ENCODE data around the gene SIPA1L3.

SIPA1L3 gene

GRCh38 chr19:38093154-38093553, 186.1 kb downstream of the SIPA1L3 start:
- H3K36me3 ChIP-seq (ENCODE audit: control insufficient read depth, insufficient read depth, low read length): peaks cover 5% of the 10 kb centered on the region
- H3K9me3 ChIP-seq (ENCODE audit: control insufficient read depth, low read length): no peaks in the 10 kb centered on the region
- H3K4me3 ChIP-seq (ENCODE audit: extremely low read depth, insufficient read depth, low read length, poor library complexity, severe bottlenecking): no peak overlapping the region
- 79 to 83% methylated on average over 5 to 8 of the region's 8 CpGs for WGBS, 2 experiments (ENCODE audit: insufficient coverage in 2 of 2)
- no peak overlapping the region for H3K27ac ChIP-seq (ENCODE audit: low read depth, low read length, severe bottlenecking)
- no peaks in the 10 kb centered on the region for H3K4me1 ChIP-seq (ENCODE audit: control insufficient read depth, insufficient read depth, low read length, poor library complexity, severe bottlenecking)

- Histone ChIP-seq H3K4me3 (ENCODE audit: extremely low read depth, insufficient read depth, low read length, poor library complexity, severe bottlenecking) (no peak overlapping the region), H3K9me3 (ENCODE audit: control insufficient read depth, low read length) (no peaks in the 10 kb centered on the region), H3K4me1 (ENCODE audit: control insufficient read depth, insufficient read depth, low read length, poor library complexity, severe bottlenecking) (no peaks in the 10 kb centered on the region), H3K36me3 (ENCODE audit: control insufficient read depth, insufficient read depth, low read length) (peaks cover 5% of the 10 kb centered on the region), H3K27ac (ENCODE audit: low read depth, low read length, severe bottlenecking) (no peak overlapping the region)
- WGBS, 2 experiments (ENCODE audit: insufficient coverage in 2 of 2): 97 to 98% methylated on average over 5 to 6 of the region's 6 CpGs
These were observed 186.6 kb downstream of the SIPA1L3 start for GRCh38 chr19:38093587-38093986.

- 45 to 62% methylated on average over 10 of the region's 17 CpGs for WGBS, 2 experiments (ENCODE audit: insufficient coverage in 2 of 2)
- Histone ChIP-seq H3K4me1 (ENCODE audit: control insufficient read depth, insufficient read depth, low read length, poor library complexity, severe bottlenecking) (no peaks in the 10 kb centered on the region), H3K4me3 (ENCODE audit: extremely low read depth, insufficient read depth, low read length, poor library complexity, severe bottlenecking) (no peak overlapping the region), H3K9me3 (ENCODE audit: control insufficient read depth, low read length) (peaks cover 14% of the 10 kb centered on the region), H3K27ac (ENCODE audit: low read depth, low read length, severe bottlenecking) (no peak overlapping the region), H3K36me3 (ENCODE audit: control insufficient read depth, insufficient read depth, low read length) (peaks cover 21% of the 10 kb centered on the region)
These were observed 188.7 kb downstream of the SIPA1L3 start for GRCh38 chr19:38095411-38096308.

GRCh38 chr19:38099966-38100365, 193.0 kb downstream of the SIPA1L3 start:
- H3K4me3 ChIP-seq (ENCODE audit: extremely low read depth, insufficient read depth, low read length, poor library complexity, severe bottlenecking): no peak overlapping the region
- 93 to 98% methylated on average over 3 to 8 of the region's 8 CpGs for WGBS, 2 experiments (ENCODE audit: insufficient coverage in 2 of 2)

GRCh38 chr19:38100589-38100988, 193.6 kb downstream of the SIPA1L3 start:
- H3K4me3 ChIP-seq (ENCODE audit: extremely low read depth, insufficient read depth, low read length, poor library complexity, severe bottlenecking): no peak overlapping the region
- 96% methylated on average over 5 to 8 of the region's 8 CpGs for WGBS, 2 experiments (ENCODE audit: insufficient coverage in 2 of 2)
- H3K4me1 ChIP-seq (ENCODE audit: control insufficient read depth, insufficient read depth, low read length, poor library complexity, severe bottlenecking): no peaks in the 10 kb centered on the region
- H3K36me3 ChIP-seq (ENCODE audit: control insufficient read depth, insufficient read depth, low read length): peaks cover 34% of the 10 kb centered on the region
- H3K9me3 ChIP-seq (ENCODE audit: control insufficient read depth, low read length): peaks cover 15% of the 10 kb centered on the region
- no peak overlapping the region for H3K27ac ChIP-seq (ENCODE audit: low read depth, low read length, severe bottlenecking)

More at GRCh38 chr19:38099966-38100365, 193.0 kb downstream of the SIPA1L3 start:
- peaks cover 34% of the 10 kb centered on the region for H3K36me3 ChIP-seq (ENCODE audit: control insufficient read depth, insufficient read depth, low read length)
- H3K4me1 ChIP-seq (ENCODE audit: control insufficient read depth, insufficient read depth, low read length, poor library complexity, severe bottlenecking): no peaks in the 10 kb centered on the region
- peaks cover 15% of the 10 kb centered on the region for H3K9me3 ChIP-seq (ENCODE audit: control insufficient read depth, low read length)
- no peak overlapping the region for H3K27ac ChIP-seq (ENCODE audit: low read depth, low read length, severe bottlenecking)

GRCh38 chr19:38101723-38102122, 194.7 kb downstream of the SIPA1L3 start:
- Histone ChIP-seq H3K36me3 (ENCODE audit: control insufficient read depth, insufficient read depth, low read length) (peaks cover 32% of the 10 kb centered on the region), H3K27ac (ENCODE audit: low read depth, low read length, severe bottlenecking) (no peak overlapping the region), H3K9me3 (ENCODE audit: control insufficient read depth, low read length) (peaks cover 15% of the 10 kb centered on the region), H3K4me1 (ENCODE audit: control insufficient read depth, insufficient read depth, low read length, poor library complexity, severe bottlenecking) (no peaks in the 10 kb centered on the region), H3K4me3 (ENCODE audit: extremely low read depth, insufficient read depth, low read length, poor library complexity, severe bottlenecking) (no peak overlapping the region)
- WGBS, 2 experiments (ENCODE audit: insufficient coverage in 2 of 2): 96 to 98% methylated on average over 8 to 9 of the region's 10 CpGs

GRCh38 chr19:38105574-38105973, 198.6 kb downstream of the SIPA1L3 start:
- no peaks in the 10 kb centered on the region for H3K4me1 ChIP-seq (ENCODE audit: control insufficient read depth, insufficient read depth, low read length, poor library complexity, severe bottlenecking)
- H3K4me3 ChIP-seq (ENCODE audit: extremely low read depth, insufficient read depth, low read length, poor library complexity, severe bottlenecking): no peak overlapping the region
- H3K9me3 ChIP-seq (ENCODE audit: control insufficient read depth, low read length): peaks cover 3% of the 10 kb centered on the region
- no peak overlapping the region for H3K27ac ChIP-seq (ENCODE audit: low read depth, low read length, severe bottlenecking)
- WGBS, 2 experiments (ENCODE audit: insufficient coverage in 2 of 2): 85 to 90% methylated on average over 2 to 3 of the region's 4 CpGs
- peaks cover 29% of the 10 kb centered on the region for H3K36me3 ChIP-seq (ENCODE audit: control insufficient read depth, insufficient read depth, low read length)

- Histone ChIP-seq H3K4me3 (ENCODE audit: extremely low read depth, insufficient read depth, low read length, poor library complexity, severe bottlenecking) (no peak overlapping the region), H3K4me1 (ENCODE audit: control insufficient read depth, insufficient read depth, low read length, poor library complexity, severe bottlenecking) (no peaks in the 10 kb centered on the region), H3K36me3 (ENCODE audit: control insufficient read depth, insufficient read depth, low read length) (peaks cover 27% of the 10 kb centered on the region), H3K9me3 (ENCODE audit: control insufficient read depth, low read length) (no peaks in the 10 kb centered on the region), H3K27ac (ENCODE audit: low read depth, low read length, severe bottlenecking) (no peak overlapping the region)
- WGBS, 2 experiments (ENCODE audit: insufficient coverage in 2 of 2): 94 to 95% methylated on average over 4 of the region's 4 CpGs
These were observed 200.1 kb downstream of the SIPA1L3 start for GRCh38 chr19:38107129-38107528.

- Histone ChIP-seq H3K27ac (ENCODE audit: low read depth, low read length, severe bottlenecking) (no peak overlapping the region), H3K9me3 (ENCODE audit: control insufficient read depth, low read length) (no peaks in the 10 kb centered on the region), H3K4me1 (ENCODE audit: control insufficient read depth, insufficient read depth, low read length, poor library complexity, severe bottlenecking) (peaks cover 3% of the 10 kb centered on the region), H3K36me3 (ENCODE audit: control insufficient read depth, insufficient read depth, low read length) (peaks cover 34% of the 10 kb centered on the region), H3K4me3 (ENCODE audit: extremely low read depth, insufficient read depth, low read length, poor library complexity, severe bottlenecking) (no peak overlapping the region)
- WGBS, 2 experiments (ENCODE audit: insufficient coverage in 2 of 2): 90 to 100% methylated on average over 4 to 9 of the region's 9 CpGs
These were observed 204.9 kb downstream of the SIPA1L3 start for GRCh38 chr19:38111898-38112297.

GRCh38 chr19:38114651-38115050, 207.6 kb downstream of the SIPA1L3 start:
- Histone ChIP-seq H3K4me3 (ENCODE audit: extremely low read depth, insufficient read depth, low read length, poor library complexity, severe bottlenecking) (no peak overlapping the region), H3K36me3 (ENCODE audit: control insufficient read depth, insufficient read depth, low read length) (peaks cover 43% of the 10 kb centered on the region), H3K4me1 (ENCODE audit: control insufficient read depth, insufficient read depth, low read length, poor library complexity, severe bottlenecking) (peaks cover 3% of the 10 kb centered on the region), H3K9me3 (ENCODE audit: control insufficient read depth, low read length) (peaks cover 6% of the 10 kb centered on the region), H3K27ac (ENCODE audit: low read depth, low read length, severe bottlenecking) (no peak overlapping the region)
- WGBS, 2 experiments (ENCODE audit: insufficient coverage in 2 of 2): 94 to 99% methylated on average over 10 of the region's 12 CpGs

- H3K9me3 ChIP-seq (ENCODE audit: control insufficient read depth, low read length): peaks cover 8% of the 10 kb centered on the region
- H3K4me3 ChIP-seq (ENCODE audit: extremely low read depth, insufficient read depth, low read length, poor library complexity, severe bottlenecking): no peak overlapping the region
- H3K36me3 ChIP-seq (ENCODE audit: control insufficient read depth, insufficient read depth, low read length): peaks cover 49% of the 10 kb centered on the region
- WGBS, 2 experiments (ENCODE audit: insufficient coverage in 2 of 2): 71 to 76% methylated on average over 4 of the region's 4 CpGs
- no peak overlapping the region for H3K27ac ChIP-seq (ENCODE audit: low read depth, low read length, severe bottlenecking)
- peaks cover 3% of the 10 kb centered on the region for H3K4me1 ChIP-seq (ENCODE audit: control insufficient read depth, insufficient read depth, low read length, poor library complexity, severe bottlenecking)
These were observed 208.3 kb downstream of the SIPA1L3 start for GRCh38 chr19:38115271-38115802.
